GM18499 (cell line): ENCODE data around the gene UBQLN2.
"Not testable (repeated sequence)": the region's sequence is repeated elsewhere in the genome, so short reads cannot be mapped to it uniquely, and the experiment has no call there.

ENCODE experiments used
- ATAC-seq: cut with Tn5 transposase; IDR thresholded peaks from one replicate; pipeline ENCODE4 v1.9.1; 2021; ENCODE audit warnings: moderate number of reproducible peaks; ENCODE audit not compliant: insufficient read depth, unreplicated experiment

The UBQLN2 gene

DNA sequence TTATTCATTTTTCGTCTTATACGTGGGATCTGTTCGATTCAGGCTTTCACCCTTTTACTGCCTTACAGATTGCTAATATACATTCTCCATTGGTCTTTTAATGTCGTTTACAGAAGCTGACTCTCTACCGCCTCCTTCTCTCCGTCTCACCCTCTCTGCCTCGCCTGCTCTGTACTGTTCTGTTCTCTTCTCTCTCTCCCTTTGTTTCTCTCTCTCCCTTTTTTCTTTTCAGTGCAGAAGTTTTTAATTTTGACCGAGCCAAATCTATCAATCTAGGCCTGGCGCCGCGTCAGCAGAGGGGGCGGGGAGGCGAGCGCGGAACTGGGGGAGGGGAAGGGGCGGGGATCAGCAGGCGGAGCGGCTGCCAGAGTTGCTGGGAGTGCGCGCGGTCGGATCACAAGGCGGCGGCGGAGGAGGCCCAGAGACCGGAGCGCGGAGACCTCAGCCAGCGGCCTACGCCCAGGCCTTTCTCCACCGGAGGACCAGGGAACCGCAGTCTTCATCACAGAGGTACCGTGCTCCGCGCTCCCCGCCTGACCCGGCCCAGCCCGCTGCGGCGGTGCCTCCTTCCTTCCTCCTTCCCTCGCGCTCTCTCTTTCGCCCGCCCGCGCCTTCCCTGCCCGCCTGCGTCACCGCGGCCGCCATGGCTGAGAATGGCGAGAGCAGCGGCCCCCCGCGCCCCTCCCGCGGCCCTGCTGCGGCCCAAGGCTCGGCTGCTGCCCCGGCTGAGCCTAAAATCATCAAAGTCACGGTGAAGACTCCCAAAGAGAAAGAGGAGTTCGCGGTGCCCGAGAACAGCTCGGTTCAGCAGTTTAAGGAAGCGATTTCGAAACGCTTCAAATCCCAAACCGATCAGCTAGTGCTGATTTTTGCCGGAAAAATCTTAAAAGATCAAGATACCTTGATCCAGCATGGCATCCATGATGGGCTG, at the start of gene UBQLN2:
UBQLN2 (plus strand) TSS at position 397 of the 931 bp plus-strand sequence; CDS start at position 644, 247 bp downstream.
- no peak for ATAC-seq

DNA sequence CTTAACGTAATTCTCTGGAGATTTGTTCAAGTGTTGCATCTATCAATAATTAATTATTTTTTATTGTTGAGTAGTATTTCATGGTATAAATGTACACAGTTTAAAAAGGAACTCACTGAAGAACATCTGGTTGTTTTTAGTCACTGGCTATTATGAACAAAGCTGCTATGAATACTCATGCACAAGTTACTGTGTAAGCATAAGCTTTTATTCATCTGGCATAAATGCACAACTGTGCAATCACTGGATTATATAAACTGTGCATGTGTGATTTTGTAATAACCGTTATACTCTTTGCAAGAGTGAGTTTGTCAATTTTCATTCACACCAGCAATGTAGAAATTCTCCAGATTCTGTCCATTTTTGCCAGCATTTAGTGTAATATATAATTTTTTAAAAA, 43.8 kb upstream of the UBQLN2 start:
- ATAC-seq = no peak

DNA sequence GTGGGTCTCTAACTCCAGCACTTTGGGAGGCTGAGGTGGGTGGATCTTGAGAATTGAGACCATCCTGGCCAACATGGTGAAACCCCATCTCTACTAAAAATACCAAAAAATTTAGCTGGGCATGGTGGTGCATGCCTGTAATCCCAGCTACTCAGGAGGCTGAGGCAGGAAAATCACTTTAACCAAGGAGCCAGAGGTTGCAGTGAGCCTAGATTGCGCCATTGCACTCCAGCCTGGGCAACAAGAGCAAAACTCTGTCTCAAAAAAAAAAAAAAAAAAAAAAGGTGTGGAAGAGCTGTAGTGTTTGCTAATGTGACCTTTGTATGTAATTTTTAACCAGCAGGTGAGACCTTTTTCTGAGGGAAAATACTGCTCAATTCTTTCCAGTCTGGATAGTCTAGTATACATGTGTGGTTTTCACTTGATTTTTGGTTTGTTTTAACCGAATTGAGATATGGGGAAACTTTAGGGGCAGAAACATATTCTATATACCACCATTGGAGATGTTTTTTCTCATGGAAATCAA, 33.9 kb upstream of the UBQLN2 start:
- not testable (repeated sequence) for ATAC-seq

DNA sequence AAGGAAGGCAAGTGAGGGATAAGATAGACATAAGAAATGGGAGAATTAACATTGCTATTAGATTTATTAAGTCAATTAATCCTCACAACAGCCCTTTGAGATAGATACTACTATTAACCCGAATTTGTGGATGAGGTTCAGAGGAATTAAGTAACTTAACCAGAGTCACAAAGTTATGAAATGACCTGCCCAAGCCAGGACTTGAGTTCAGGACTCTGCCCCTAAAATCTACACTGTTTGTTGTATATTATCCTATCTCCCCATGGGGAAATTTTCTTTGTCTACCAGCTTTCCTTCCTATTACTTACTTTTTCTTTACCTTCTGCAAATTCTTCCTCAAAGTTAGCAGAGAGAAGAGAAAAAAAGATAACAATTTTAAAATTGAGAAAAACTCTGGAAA, 33.4 kb upstream of the UBQLN2 start:
- ATAC-seq = no peak

DNA sequence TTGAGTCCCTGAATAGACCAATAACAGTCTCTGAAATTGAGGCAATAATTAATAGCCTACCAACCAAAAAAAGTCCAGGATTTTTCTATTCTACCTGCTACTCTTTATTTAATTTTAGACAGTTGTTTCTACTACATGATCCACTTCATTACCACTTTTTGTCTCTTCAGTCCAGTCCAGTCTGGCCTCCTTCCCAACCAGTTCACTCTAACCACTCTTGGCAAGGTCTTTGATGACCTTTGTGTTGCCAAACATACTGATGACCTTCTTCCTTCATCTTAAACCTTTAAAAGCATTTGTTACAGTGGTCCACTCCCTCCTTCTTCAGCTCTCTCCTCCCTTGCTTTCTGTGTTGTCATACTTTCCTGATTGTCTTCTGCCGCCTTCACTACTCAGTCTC, 12.8 kb upstream of the UBQLN2 start:
- ATAC-seq = no peak

DNA sequence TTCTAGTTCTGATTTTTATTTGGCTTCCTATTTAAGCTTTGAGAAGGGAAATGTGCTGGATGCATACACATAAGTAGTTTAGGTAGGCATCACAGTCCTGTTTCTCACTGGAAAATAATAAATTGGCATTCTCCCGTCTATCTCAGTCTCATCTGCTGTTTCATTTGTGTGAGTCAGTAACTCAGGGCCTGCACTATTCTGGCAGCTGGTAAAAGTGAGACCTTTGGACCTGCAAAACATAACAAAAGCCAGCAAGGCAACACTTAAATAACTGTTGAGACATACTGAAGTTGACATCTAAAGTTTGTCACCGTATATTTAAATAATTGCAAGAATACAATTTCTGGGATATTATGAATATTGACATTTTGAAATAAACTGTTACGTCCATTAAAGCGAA, 8.6 kb upstream of the UBQLN2 start:
- ATAC-seq = no peak

DNA sequence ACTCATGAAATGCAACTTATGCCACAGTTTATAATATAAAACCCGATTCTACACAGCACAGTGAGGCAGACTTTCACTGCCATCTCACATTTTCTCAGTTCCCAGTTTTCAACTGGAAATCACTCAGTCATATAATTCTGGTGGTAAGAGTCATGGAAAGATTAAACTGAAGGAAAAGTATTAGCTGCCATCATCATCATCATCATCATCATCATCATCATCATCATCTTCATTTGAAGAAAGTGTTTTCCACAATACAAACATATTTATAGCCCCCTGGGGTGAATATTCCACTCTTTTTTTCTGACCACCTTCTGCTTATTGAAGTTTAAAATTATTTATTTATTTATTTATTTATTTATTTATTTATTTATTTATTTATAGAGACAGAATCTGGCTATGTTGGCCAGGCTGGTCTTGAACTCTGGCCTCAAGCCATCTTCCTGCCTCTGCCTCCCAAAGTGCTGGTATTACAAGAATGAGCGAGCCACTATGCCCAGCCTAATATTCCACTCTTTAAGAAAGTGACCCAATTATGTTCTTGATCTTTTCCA, 6.0 kb upstream of the UBQLN2 start:
- no peak for ATAC-seq

DNA sequence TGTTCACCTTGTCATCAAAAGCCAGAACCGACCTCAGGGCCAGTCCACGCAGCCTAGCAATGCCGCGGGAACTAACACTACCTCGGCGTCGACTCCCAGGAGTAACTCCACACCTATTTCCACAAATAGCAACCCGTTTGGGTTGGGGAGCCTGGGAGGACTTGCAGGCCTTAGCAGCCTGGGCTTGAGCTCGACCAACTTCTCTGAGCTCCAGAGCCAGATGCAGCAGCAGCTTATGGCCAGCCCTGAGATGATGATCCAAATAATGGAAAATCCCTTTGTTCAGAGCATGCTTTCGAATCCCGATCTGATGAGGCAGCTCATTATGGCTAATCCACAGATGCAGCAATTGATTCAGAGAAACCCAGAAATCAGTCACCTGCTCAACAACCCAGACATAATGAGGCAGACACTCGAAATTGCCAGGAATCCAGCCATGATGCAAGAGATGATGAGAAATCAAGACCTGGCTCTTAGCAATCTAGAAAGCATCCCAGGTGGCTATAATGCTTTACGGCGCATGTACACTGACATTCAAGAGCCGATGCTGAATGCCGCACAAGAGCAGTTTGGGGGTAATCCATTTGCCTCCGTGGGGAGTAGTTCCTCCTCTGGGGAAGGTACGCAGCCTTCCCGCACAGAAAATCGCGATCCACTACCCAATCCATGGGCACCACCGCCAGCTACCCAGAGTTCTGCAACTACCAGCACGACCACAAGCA, 898 bp downstream of the UBQLN2 start:
- ATAC-seq = no peak

DNA sequence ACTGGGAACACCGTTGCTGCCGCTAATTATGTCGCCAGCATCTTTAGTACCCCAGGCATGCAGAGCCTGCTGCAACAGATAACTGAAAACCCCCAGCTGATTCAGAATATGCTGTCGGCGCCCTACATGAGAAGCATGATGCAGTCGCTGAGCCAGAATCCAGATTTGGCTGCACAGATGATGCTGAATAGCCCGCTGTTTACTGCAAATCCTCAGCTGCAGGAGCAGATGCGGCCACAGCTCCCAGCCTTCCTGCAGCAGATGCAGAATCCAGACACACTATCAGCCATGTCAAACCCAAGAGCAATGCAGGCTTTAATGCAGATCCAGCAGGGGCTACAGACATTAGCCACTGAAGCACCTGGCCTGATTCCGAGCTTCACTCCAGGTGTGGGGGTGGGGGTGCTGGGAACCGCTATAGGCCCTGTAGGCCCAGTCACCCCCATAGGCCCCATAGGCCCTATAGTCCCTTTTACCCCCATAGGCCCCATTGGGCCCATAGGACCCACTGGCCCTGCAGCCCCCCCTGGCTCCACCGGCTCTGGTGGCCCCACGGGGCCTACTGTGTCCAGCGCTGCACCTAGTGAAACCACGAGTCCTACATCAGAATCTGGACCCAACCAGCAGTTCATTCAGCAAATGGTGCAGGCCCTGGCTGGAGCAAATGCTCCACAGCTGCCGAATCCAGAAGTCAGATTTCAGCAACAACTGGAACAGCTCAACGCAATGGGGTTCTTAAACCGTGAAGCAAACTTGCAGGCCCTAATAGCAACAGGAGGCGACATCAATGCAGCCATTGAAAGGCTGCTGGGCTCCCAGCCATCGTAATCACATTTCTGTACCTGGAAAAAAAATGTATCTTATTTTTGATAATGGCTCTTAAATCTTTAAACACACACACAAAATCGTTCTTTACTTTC, 1.8 kb downstream of the UBQLN2 start:
- no peak for ATAC-seq

DNA sequence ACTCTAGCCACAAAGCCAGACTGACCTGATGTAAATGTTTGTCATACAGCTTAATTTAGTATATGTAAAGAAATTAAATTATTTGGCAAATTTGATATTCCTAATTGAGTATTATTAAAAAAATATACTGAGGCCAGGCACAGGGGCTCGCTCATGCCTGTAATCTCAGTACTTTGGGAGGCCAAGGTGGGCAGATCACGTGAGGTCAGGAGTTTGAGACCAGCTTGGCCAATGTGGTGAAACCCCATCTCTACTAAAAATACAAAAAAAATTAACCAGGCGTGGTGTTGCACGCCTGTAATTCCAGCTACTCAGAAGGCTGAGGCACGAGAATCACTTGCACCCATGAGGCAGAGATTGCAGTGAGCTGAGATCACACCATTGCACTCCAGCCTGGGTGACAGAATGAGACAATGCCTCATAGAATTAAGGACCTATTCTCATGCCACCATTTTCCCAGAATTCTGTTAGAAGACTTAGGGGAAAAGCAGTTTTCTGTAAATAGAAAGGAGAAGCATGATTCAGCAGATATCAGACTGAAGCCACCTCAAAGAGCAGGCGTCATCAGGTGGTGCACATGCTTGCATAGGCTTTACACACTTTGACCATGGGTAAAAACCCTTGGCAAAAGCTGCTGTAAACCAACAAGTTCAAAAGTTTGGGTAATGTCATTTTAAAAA, 6.1 kb downstream of the UBQLN2 start:
- ATAC-seq = no peak

DNA sequence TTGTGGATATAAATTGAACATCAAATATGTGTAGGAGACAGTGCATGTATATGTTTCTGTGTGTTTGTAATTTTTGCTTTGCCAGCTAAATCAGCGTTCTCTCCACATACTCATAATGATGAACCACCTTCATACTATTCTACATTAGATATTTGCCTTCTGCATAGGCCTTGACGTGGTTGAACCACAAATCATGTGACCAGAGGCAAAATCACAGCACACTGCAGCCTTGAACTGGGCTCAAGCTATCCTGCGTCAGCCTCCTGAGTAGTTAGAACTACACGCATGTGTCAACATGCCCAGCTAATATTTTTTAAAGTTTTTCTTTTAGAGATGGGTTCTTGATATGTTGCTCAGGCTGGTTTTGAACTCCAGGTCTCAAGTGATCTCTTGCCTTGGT, 9.5 kb downstream of the UBQLN2 start:
- no peak for ATAC-seq

DNA sequence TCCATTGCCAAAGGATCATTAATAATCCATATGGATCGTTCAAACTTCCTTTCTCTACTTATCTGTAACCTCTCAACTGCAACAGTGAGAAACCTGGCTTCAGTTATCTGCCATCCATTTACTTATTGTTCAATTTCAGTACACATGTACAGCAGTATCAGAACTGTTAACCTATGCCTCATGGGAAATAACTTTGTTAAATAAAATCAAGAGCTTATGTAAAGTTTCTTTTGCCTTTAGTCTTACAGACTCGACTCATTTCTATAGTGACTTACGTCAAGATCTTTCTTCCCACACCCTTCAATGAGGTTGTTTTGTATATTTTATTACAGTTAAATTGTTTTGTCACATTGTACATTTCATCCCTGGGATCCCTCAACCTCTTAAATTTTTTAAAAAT, 11.4 kb downstream of the UBQLN2 start:
- ATAC-seq = no peak

DNA sequence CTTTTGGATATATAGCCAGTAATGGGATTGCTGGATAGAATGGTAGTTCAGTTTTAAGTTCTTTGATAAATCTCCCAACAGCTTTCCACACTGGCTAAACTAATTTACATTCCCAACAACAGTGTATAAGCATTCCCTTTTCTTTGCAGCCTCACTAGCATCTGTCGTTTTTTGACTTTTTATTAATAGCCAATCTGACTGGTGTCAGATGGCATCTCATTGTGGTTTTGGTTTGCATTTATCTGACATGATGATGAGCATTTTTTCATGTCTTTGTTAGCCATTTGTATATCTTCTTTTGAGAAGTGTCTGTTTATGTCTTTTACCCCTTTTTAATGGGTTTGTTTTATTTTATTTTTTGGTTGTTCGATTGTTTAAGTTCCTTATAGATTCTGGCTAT, 13.3 kb downstream of the UBQLN2 start:
- ATAC-seq = no peak

DNA sequence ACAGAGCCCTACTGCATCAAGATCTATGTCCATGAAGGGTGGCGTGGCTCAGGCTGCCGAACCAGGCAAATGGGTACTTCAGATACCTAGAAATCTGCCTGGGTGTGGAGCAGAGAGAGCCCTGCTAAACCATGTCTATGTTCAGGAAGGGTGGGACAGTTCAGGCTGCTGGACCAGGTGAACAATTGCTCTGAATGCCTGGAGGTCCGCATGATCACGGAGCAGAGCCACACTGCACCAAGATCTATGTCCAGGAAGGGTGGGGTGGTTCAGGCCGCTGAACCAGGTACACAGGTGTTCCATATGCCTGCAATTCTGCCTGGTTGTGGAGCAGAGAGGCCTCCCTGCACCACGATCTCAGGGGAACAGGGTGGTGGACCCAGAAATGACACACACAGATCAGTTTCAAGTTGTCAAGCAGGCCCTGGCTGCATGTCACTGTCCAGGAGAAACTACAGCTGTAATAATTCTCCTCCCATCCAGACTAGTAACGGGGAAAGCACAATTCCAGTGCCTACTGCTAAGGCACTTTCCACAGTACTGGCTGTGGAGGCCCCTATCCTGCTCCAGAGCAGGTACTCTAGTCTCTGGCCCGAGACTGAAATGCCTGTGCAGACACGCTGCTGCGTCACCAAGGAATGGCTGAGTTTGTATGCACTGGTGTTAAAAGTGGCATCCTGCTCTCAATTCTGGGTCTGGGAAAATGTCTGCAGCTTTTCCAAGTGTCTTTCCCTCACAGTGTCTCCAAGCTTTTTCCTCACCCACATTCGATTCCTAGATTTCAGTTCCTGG, 25.2 kb downstream of the UBQLN2 start:
- ATAC-seq = no peak

DNA sequence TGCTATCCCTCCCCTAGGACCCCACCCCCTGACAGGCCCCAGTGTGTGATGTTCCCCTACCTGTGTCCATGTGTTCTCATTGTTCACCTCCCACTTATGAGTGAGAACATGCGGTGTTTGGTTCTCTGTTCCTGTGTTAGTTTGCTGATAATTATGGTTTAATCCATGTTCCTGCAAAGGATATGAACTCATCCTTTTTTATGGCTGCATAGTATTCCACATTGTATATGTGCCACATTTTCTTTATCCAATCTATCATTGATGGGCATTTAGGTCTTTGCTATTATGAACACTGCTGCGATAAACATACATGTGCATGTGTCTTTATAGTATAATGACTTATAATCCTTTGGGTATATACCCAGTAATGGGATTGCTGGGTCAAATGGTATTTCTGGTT, 28.4 kb downstream of the UBQLN2 start:
- ATAC-seq = not testable (repeated sequence)

DNA sequence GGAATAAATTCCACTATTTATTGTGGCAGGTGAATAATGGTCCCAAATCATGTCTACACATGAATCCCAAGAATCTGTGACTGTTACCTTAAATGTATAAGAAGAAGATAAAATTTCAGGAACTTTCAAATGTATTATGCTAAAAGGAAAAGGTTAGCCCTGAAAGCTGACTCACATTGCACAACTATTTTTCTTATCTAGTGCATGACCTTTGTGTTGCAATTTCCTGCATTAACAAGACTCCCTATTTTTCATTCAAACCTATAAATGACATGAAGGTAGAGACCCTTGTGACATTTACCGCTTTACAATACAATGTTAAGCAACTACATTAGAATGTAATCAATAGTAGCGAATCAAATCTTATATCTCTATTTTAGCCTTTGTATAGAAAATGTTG, 36.7 kb downstream of the UBQLN2 start:
- ATAC-seq = no peak

DNA sequence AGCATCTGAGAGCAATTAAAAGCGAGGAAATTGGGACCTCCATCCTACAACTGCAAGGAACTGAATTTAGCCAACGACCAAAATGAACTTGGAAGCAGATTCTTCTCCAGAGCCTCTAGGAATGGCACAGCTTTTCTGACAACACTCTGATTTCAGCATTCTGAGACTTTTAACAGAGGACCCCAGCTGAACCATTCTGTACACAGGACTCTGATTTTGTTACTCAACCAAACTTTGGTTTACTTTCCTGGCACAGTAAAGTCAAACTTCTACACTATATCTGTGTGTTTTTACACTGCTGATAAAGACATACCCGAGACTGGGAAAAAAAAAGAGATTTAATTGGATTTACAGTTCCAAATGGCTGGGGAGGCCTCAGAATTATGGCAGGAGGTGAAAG, 37.6 kb downstream of the UBQLN2 start:
- no peak for ATAC-seq

DNA sequence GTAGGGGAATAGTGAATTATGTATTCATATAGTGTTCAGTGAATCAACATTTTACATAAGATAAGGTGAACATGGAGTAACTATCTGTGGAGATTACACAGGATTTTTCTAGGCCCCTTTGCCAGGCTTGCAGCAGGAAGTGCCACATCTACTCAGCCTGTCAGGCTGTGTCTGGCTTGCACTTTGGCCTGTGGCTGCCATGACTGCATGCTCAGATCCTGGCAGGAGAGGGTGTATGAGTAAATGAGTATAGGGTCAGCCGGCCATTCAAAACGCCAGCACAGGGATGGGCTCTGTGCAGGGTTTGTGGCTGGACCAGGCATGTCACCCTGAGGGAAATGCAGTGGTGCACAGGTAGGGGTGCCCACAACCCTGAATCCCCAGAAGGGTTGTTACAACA, 51.9 kb downstream of the UBQLN2 start:
- ATAC-seq = no peak
